Activated B cell treated with CpG ODN at 0.5 μM for 24 hours (primary cell): ENCODE data around the gene RPLP2. TPM values are rescaled to one million over a fixed set of nuclear protein-coding genes. Genes with fewer than 3 reads are reported as not detected.

Experiments
- ATAC-seq: fragments of 200-7000 bp; cut with Tn5 transposase; one replicate; pipeline ENCODE4 v1.10.0; 2021; ENCODE audit warnings: low read depth, mild to moderate bottlenecking, moderate library complexity
- CTCF ChIA-PET: fragments of 350-600 bp; sonication (Branson Sonifier 250); formaldehyde crosslinking; loops from one replicate; lab custom pipeline; 2021; ENCODE audit warnings: antibody characterized with exemption; lab: Charles Lee
- POLR2A ChIA-PET: fragments of 350-600 bp; sonication (Branson Sonifier 250); formaldehyde crosslinking; loops from one replicate; lab custom pipeline; 2021; ENCODE audit warnings: antibody characterized with exemption; lab: Charles Lee
- DNase-seq: peaks from one replicate; pipeline ENCODE4 v3.0.0; 2022
- H3K27ac Mint-ChIP-seq: one replicate; pipeline ENCODE4 v1.8.0; 2020; ENCODE audit warnings: mixed read lengths
- H3K27me3 Mint-ChIP-seq: one replicate; pipeline ENCODE4 v1.8.0; 2021; ENCODE audit warnings: mixed read lengths
- H3K36me3 Mint-ChIP-seq: one replicate; pipeline ENCODE4 v1.8.0; 2021; ENCODE audit warnings: low read depth, mixed read lengths
- H3K4me1 Mint-ChIP-seq: one replicate; pipeline ENCODE4 v1.8.0; 2021; ENCODE audit warnings: mixed read lengths
- H3K4me3 Mint-ChIP-seq: one replicate; pipeline ENCODE4 v1.8.0; 2020; ENCODE audit warnings: mild to moderate bottlenecking, mixed read lengths
- H3K9me3 Mint-ChIP-seq: one replicate; pipeline ENCODE4 v1.8.0; 2020; ENCODE audit warnings: mixed read lengths
- CTCF ChIP-seq: fragments of 200-600 bp; IDR thresholded peaks from one replicate; pipeline ENCODE4 v1.8.0; 2022; ENCODE audit warnings: antibody characterized with exemption, mild to moderate bottlenecking
- intact Hi-C: fragments of 100-400 bp; cut with micrococcal nuclease; formaldehyde crosslinking; loops from one replicate; pipeline ENCODE4 v1.15.1; 2024
- total RNA-seq: library from RNA; stranded (reverse); gene quantifications from 2 replicates; pipeline ENCODE4 v1.2.3, GENCODE V29; 2022

Gene RPLP2
- total RNA-seq, 1 donor from 2014 or later, result 4,124 TPM

- Mint-ChIP-seq H3K27me3 (no peaks in the 10 kb centered on the region), H3K27ac (no peak overlapping the region), H3K9me3 (no peaks in the 10 kb centered on the region), H3K36me3 (peaks cover 4% of the 10 kb centered on the region), H3K4me1 (peaks cover 28% of the 10 kb centered on the region), H3K4me3 (no peak overlapping the region)
- no peak for DNase-seq
- TF ChIP-seq CTCF, result no peak
- ChIA-PET CTCF (no interaction called here), POLR2A (interaction anchor here (1.5 kb wide), 1 partner anchor 9 kb away, joined by 7 read pairs; the partner anchor contains the start of gene RPLP2)
- intact Hi-C loops, result loop anchor here (5.0 kb wide), 2 partner anchors 33 to 723 kb away; partner anchors contain the start of gene CD151
- ATAC-seq, result no peak
These were observed 10.0 kb upstream of the RPLP2 start for GRCh38 chr11:799641-800316.

GRCh38 chr11:800473-800872 is 9.3 kb upstream of the RPLP2 start:
- Mint-ChIP-seq H3K36me3 (peaks cover 4% of the 10 kb centered on the region), H3K27me3 (no peaks in the 10 kb centered on the region), H3K9me3 (no peaks in the 10 kb centered on the region), H3K27ac (no peak overlapping the region), H3K4me1 (peaks cover 24% of the 10 kb centered on the region), H3K4me3 (no peak overlapping the region)
- ChIA-PET CTCF (no interaction called here), POLR2A (no interaction called here)
- ATAC-seq (no peak), DNase-seq (no peak)
- intact Hi-C loops, result no loop called here
- no peak for TF ChIP-seq CTCF

DNA sequence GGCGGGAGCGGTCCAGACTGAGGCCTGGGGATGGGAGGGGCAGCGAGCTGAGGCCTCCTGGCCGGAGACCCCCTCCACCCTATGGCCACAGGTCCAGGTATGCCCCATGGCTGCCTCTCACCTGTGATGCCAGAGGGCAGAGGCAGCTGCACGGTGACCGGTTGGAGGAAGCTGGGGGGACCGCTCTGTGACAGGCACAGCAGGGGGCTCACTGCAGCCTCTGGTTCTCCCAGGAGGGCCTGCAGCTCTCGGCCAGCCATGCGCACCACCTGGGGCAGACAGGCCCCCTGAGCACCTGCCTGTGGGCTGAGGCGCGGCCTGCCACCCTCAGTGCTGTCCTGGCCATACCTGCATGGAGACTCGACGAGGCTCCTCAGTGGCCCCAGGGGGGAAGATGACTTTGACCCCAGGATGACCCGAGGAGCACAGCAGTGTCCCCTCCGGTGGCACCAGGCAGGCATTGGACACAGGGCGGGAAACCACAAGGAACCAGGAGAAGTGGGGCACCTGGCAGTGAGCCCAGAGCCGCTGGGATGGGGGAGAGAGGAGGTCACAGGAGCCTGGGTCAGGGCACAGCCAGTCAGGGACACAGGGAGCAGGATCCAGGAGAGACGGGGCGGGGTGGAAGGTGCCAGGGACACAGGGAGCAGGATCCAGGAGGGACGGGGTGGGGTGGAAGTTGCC is 8.5 kb upstream of the RPLP2 start:
- ATAC-seq (no peak), DNase-seq (no peak)
- H3K27me3 Mint-ChIP-seq, result no peaks in the 10 kb centered on the region
- H3K4me3 Mint-ChIP-seq, result no peak overlapping the region
- H3K9me3 Mint-ChIP-seq, result no peaks in the 10 kb centered on the region
- no peak overlapping the region for H3K27ac Mint-ChIP-seq
- H3K36me3 Mint-ChIP-seq, result peaks cover 2% of the 10 kb centered on the region
- intact Hi-C loops, result no loop called here
- H3K4me1 Mint-ChIP-seq, result peaks cover 22% of the 10 kb centered on the region
- ChIA-PET CTCF (no interaction called here), POLR2A (interaction anchor here (0.6 kb wide), 1 partner anchor 100 kb away, joined by 3 read pairs; no protein-coding TSS in a partner anchor)
- no peak for TF ChIP-seq CTCF

DNA sequence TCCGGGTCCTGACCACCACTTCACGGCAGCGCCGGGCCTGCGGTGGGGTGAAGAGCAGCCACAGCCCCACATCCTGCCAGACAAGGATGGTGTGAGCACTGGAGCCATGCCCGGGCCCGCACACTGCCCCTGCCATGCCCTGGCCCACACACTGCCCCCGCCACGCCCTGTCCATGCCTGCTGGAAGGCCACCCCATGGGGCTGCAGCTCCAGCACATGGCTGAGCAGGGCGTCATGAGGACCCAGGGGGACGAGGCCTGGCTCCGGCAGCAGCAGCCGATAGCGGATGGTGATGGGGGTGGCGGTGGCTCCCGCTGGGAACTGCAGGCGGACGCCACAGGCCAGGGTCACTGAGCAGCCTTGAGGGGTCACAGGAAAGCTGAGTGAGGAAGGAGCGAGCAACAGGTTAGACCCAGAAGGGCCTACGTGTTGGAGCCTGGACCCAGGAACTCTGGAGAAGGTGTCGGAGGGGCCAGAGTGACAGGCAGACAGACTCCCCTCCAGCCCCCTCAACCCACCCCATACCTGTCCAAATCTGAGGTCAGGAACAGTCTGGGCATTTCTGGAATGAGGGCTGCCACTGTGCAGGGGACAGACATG is 7.6 kb upstream of the RPLP2 start:
- H3K4me3 Mint-ChIP-seq, result no peak overlapping the region
- no peaks in the 10 kb centered on the region for H3K27me3 Mint-ChIP-seq
- no peak for TF ChIP-seq CTCF
- no peak for ATAC-seq
- H3K36me3 Mint-ChIP-seq, result peaks cover 2% of the 10 kb centered on the region
- intact Hi-C loops, result no loop called here
- no peak for DNase-seq
- CTCF ChIA-PET, result no interaction called here
- no peaks in the 10 kb centered on the region for H3K9me3 Mint-ChIP-seq
- POLR2A ChIA-PET, result no interaction called here
- no peak overlapping the region for H3K27ac Mint-ChIP-seq
- peaks cover 13% of the 10 kb centered on the region for H3K4me1 Mint-ChIP-seq
